Esophagus squamous epithelium (tissue), 4 donors: ENCODE measurements around the gene HOATZ.

Experiments
- POLR2A ChIP-seq, 4 donors: fragments of 450-650 bp; IDR thresholded peaks; one replicate each; pipeline ENCODE4 v1.6.1; 2017; ENCODE audit warnings: antibody characterized with exemption in 4 of 4, mild to moderate bottlenecking in 4 of 4, moderate library complexity in 3 of 4
- TF ChIP-seq, protein P1 (sequence below), 6 experiments: fragments of 450-650 bp in 4 of 6; fragments of 200-600 bp in 2 of 6; sonication (generic) in 2 of 6; IDR thresholded peaks; one replicate each; pipeline ENCODE4 v1.5.1; 2016 to 2019; ENCODE audit warnings: antibody characterized with exemption in 6 of 6, mild to moderate bottlenecking in 4 of 6, moderate library complexity in 4 of 6

DNA sequence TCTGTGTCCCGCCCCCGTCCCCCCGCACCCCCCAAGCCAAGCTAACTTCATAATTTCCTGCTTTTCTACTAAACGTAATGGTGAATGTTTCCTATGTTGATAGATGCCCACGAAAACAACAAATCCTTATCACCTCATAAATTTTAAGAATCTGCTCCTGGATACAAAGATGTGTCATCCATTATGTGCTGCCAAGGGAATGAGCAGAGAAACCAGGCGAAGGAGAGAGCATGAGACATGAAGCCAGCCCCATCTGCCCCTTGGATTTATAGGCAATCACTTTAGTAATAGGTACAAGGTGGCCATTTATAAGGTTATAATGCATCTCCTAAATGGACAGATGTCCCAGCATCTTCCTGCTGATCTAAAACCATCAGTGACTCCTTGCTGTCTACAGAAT lies 56.2 kb downstream of the HOATZ start:
- TF ChIP-seq, protein P1, sequence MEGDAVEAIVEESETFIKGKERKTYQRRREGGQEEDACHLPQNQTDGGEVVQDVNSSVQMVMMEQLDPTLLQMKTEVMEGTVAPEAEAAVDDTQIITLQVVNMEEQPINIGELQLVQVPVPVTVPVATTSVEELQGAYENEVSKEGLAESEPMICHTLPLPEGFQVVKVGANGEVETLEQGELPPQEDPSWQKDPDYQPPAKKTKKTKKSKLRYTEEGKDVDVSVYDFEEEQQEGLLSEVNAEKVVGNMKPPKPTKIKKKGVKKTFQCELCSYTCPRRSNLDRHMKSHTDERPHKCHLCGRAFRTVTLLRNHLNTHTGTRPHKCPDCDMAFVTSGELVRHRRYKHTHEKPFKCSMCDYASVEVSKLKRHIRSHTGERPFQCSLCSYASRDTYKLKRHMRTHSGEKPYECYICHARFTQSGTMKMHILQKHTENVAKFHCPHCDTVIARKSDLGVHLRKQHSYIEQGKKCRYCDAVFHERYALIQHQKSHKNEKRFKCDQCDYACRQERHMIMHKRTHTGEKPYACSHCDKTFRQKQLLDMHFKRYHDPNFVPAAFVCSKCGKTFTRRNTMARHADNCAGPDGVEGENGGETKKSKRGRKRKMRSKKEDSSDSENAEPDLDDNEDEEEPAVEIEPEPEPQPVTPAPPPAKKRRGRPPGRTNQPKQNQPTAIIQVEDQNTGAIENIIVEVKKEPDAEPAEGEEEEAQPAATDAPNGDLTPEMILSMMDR (IDR thresholded peaks at IDR 0.05), result no peak
- TF ChIP-seq POLR2A (IDR thresholded peaks at IDR 0.05), result no peak
